Mucosa of descending colon (tissue), 3 donors: Measurements from ENCODE around the gene AP1B1. TPM values are rescaled to one million over a fixed set of nuclear protein-coding genes. Genes with fewer than 3 reads are reported as not detected.
A peak's percentile ranks its signal among the peaks of the same experiment; 100 is the strongest.
"Not testable (repeated sequence)": the region's sequence is repeated elsewhere in the genome, so short reads cannot be mapped to it uniquely, and the experiment has no call there.

ENCODE experiments used
- ATAC-seq: fragments of 200-7000 bp; cut with Tn5 transposase; one replicate; pipeline ENCODE4 v1.9.1; 2020; ENCODE audit warnings: mild to moderate bottlenecking, moderate library complexity
- DNase-seq, 3 donors: peaks; one replicate each; pipeline ENCODE4 v3.0.0-alpha.2; 2020
- H3K36me3 ChIP-seq: fragments of 200-600 bp; one replicate; pipeline ENCODE4 v1.8.0; 2021; ENCODE audit warnings: low read depth, mild to moderate bottlenecking
- H3K4me1 ChIP-seq: fragments of 200-600 bp; one replicate; pipeline ENCODE4 v1.8.0; 2021; ENCODE audit warnings: low read depth, mild to moderate bottlenecking
- H3K4me3 ChIP-seq: fragments of 200-600 bp; one replicate; pipeline ENCODE4 v1.8.0; 2021; ENCODE audit warnings: mild to moderate bottlenecking
- H3K9me3 ChIP-seq: fragments of 200-600 bp; one replicate; pipeline ENCODE4 v1.8.0; 2021; ENCODE audit warnings: mild to moderate bottlenecking
- CTCF ChIP-seq: fragments of 200-600 bp; IDR thresholded peaks from one replicate; pipeline ENCODE4 v1.8.0; 2022; ENCODE audit warnings: antibody characterized with exemption, mild to moderate bottlenecking
- intact Hi-C, 2 donors: fragments of 100-400 bp; cut with DNase I in 1 of 2; cut with micrococcal nuclease in 1 of 2; formaldehyde crosslinking; loops; one replicate each; pipeline versions ENCODE4 v1.11.0 to v1.11.1; 2022; cut with DNase I, micrococcal nuclease
- total RNA-seq, 3 donors: library from RNA; stranded (reverse); fragmentation: NEBNext Ultra II Directional in 2 of 3; extraction: Animal tissue kit (Norgen Biotek cat#: 25700) in 2 of 3; gene quantifications; one replicate each; pipeline versions ENCODE4 v1.2.1 to v1.2.4, GENCODE V29; 2021 to 2023
- donor health status: DM: no; HTN: no; CAD: no; lungs with moderate emphysema.
- donor health status: DM: no; HTN: no; CAD: no.
- donor health status: DM: no; HTN: yes; CAD: no.

Gene AP1B1
- total RNA-seq, 3 donors from 2014 or later = 74.4 to 105 (median 88.8) TPM

- no peak for TF ChIP-seq CTCF
- no peaks in the 10 kb centered on the region for H3K4me1 ChIP-seq
- no peak for ATAC-seq
- no peak overlapping the region for H3K4me3 ChIP-seq
- peaks cover 11% of the 10 kb centered on the region for H3K36me3 ChIP-seq
- DNase-seq = peak in 1 of 3 donors; percentile 23
- H3K9me3 ChIP-seq = no peaks in the 10 kb centered on the region
- intact Hi-C loops = no loop called here
These were observed 36.5 kb downstream of the AP1B1 start for GRCh38 chr22:29351891-29352290.

- H3K36me3 ChIP-seq = peaks cover 11% of the 10 kb centered on the region
- DNase-seq = peak in 2 of 3 donors; percentile 33 to 51
- TF ChIP-seq CTCF = no peak
- no peak overlapping the region for H3K4me3 ChIP-seq
- no peaks in the 10 kb centered on the region for H3K4me1 ChIP-seq
- intact Hi-C loops = no loop called here
- ATAC-seq = peak; percentile 86
- no peaks in the 10 kb centered on the region for H3K9me3 ChIP-seq
These were observed 37.3 kb downstream of the AP1B1 start for GRCh38 chr22:29351042-29351441.

- Histone ChIP-seq H3K36me3 (peaks cover 8% of the 10 kb centered on the region), H3K4me1 (no peaks in the 10 kb centered on the region), H3K4me3 (no peak overlapping the region), H3K9me3 (no peaks in the 10 kb centered on the region)
- intact Hi-C loops = no loop called here
- DNase-seq (no peak), ATAC-seq (no peak)
- no peak for TF ChIP-seq CTCF
These were observed 39.4 kb downstream of the AP1B1 start for GRCh38 chr22:29348956-29349355.

- intact Hi-C loops = no loop called here
- no peak for ATAC-seq
- no peak for TF ChIP-seq CTCF
- no peak for DNase-seq
- Histone ChIP-seq H3K4me3 (no peak overlapping the region), H3K36me3 (peaks cover 3% of the 10 kb centered on the region), H3K4me1 (no peaks in the 10 kb centered on the region), H3K9me3 (no peaks in the 10 kb centered on the region)
These were observed 40.3 kb downstream of the AP1B1 start for GRCh38 chr22:29348041-29348440.

- no peak for ATAC-seq
- Histone ChIP-seq H3K4me3 (no peak overlapping the region), H3K4me1 (no peaks in the 10 kb centered on the region), H3K36me3 (peaks cover 3% of the 10 kb centered on the region), H3K9me3 (no peaks in the 10 kb centered on the region)
- TF ChIP-seq CTCF = no peak
- intact Hi-C loops = no loop called here
- no peak for DNase-seq
These were observed 41.7 kb downstream of the AP1B1 start for GRCh38 chr22:29346659-29347058.

- TF ChIP-seq CTCF = no peak
- H3K4me1 ChIP-seq = no peaks in the 10 kb centered on the region
- DNase-seq = no peak
- ATAC-seq = no peak
- H3K36me3 ChIP-seq = no peaks in the 10 kb centered on the region
- H3K4me3 ChIP-seq = no peak overlapping the region
- intact Hi-C loops = no loop called here
- no peaks in the 10 kb centered on the region for H3K9me3 ChIP-seq
These were observed 42.4 kb downstream of the AP1B1 start for GRCh38 chr22:29345932-29346331.

- DNase-seq, H3K4me1 ChIP-seq, H3K4me3 ChIP-seq, H3K36me3 ChIP-seq, H3K9me3 ChIP-seq, ATAC-seq, intact Hi-C loops: not testable (repeated sequence)
These were observed 43.5 kb downstream of the AP1B1 start for GRCh38 chr22:29344889-29345288.
